MM.1S (cell line): ENCODE results near the gene B4GALT5.

Experiments
- DNase-seq: peaks from one replicate; pipeline ENCODE4 v3.0.0-alpha.2; 2015
- H2AFZ ChIP-seq: fragments of 300-600 bp; sonication (generic); 2 replicates; pipeline ENCODE4 v1.6.0; 2016; ENCODE audit warnings: antibody characterized with exemption, low read length
- H3F3A ChIP-seq: fragments of 300-600 bp; sonication (generic); 2 replicates; pipeline ENCODE4 v1.6.1; 2016; ENCODE audit warnings: mild to moderate bottlenecking, antibody characterized with exemption, low read length, moderate library complexity, mixed read lengths; ENCODE audit not compliant: insufficient read depth
- H3K27ac ChIP-seq: fragments of 300-600 bp; sonication (generic); 2 replicates; pipeline ENCODE4 v1.5.1; 2016; ENCODE audit warnings: mild to moderate bottlenecking, low read length
- H3K27me3 ChIP-seq: fragments of 300-600 bp; sonication (generic); replicated peaks from 2 replicates; pipeline ENCODE4 v1.6.0; 2016; ENCODE audit warnings: low read length; ENCODE audit not compliant: insufficient read depth
- H3K36me3 ChIP-seq: fragments of 300-600 bp; sonication (generic); replicated peaks from 2 replicates; pipeline ENCODE4 v1.6.1; 2016; ENCODE audit warnings: mild to moderate bottlenecking, low read length, mixed read lengths; ENCODE audit not compliant: insufficient read depth
- H3K4me1 ChIP-seq: fragments of 300-600 bp; sonication (generic); 2 replicates; pipeline ENCODE4 v1.6.1; 2016; ENCODE audit warnings: low read length, mixed read lengths
- H3K4me2 ChIP-seq: fragments of 300-600 bp; sonication (generic); 2 replicates; pipeline ENCODE4 v1.6.0; 2016; ENCODE audit warnings: low read depth, low read length
- H3K4me3 ChIP-seq: fragments of 300-600 bp; sonication (generic); 2 replicates; pipeline ENCODE4 v1.5.1; 2016; ENCODE audit warnings: low read length, mixed read lengths
- H3K79me2 ChIP-seq: fragments of 300-600 bp; sonication (generic); 2 replicates; pipeline ENCODE4 v1.6.1; 2016; ENCODE audit warnings: mixed run types, low read length, mixed read lengths
- H3K9ac ChIP-seq: fragments of 300-600 bp; sonication (generic); 2 replicates; pipeline ENCODE4 v1.6.1; 2016; ENCODE audit warnings: low read length, mixed read lengths
- H3K9me2 ChIP-seq: fragments of 300-600 bp; sonication (generic); replicated peaks from 2 replicates; pipeline ENCODE4 v1.6.1; 2016; ENCODE audit warnings: mild to moderate bottlenecking, low read length, mixed read lengths; ENCODE audit not compliant: insufficient read depth
- H3K9me3 ChIP-seq: fragments of 300-600 bp; sonication (generic); replicated peaks from 2 replicates; pipeline ENCODE4 v1.6.1; 2016; ENCODE audit warnings: mild to moderate bottlenecking, low read length, mixed read lengths; ENCODE audit not compliant: insufficient read depth
- H4K20me1 ChIP-seq: fragments of 300-600 bp; sonication (generic); 2 replicates; pipeline ENCODE4 v1.6.1; 2016; ENCODE audit warnings: mild to moderate bottlenecking, low read length, moderate library complexity, mixed read lengths; ENCODE audit not compliant: insufficient read depth
- EZH2 ChIP-seq: fragments of 300-600 bp; sonication (generic); optimal IDR thresholded peaks from 2 replicates; pipeline ENCODE3; 2017; ENCODE audit warnings: low read depth, mild to moderate bottlenecking, antibody characterized with exemption, low read length, mixed read lengths
- EZH2phosphoT487 ChIP-seq: fragments of 300-600 bp; sonication (generic); IDR thresholded peaks from 2 replicates; pipeline ENCODE4 v1.6.1; 2018; ENCODE audit warnings: antibody characterized with exemption, low read length
- TF ChIP-seq, protein P1 (sequence below): fragments of 300-600 bp; sonication (generic); IDR thresholded peaks from 2 replicates; pipeline ENCODE4 v1.5.1; 2016; ENCODE audit warnings: antibody characterized with exemption, low read length, mixed read lengths

Gene B4GALT5

DNA sequence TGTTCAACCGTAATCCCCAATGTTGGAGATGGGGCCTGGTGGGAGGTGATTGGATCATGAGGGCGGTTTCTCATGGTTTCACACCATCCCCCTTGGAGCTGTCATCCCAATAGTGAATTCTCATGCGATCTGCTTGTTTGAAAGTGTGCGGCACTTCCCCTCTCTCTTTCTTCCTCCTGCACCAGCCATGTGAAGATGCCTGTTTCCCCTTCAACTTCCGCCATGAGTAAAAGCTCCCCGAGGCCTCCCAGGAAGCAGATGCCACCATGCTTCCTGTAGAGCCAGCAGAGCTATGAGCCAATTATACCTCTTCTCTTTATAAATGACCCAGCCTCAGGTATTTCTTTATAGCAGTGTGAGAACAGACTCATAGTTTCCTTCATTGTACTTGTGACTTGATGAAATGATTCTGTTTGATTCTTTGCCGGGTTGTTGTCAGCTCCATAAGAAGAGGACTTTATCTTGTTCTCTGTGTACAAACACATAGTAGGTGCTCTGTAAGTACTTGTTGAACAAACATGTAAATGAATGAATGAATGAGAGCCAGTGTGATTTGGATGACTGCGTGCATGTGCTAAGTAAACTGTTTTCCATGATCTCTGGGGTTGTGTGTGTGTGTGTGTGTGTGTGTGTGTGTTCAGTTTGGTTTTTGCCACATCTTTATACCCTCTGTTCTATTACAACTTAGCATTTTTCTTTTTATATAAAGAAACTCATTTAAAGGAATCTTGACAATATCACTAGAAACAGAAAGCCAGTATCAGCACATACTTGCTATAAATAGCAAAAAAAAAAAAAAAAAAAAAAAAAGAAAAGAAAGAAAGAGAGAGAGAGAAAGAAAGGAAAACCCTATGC is 123.3 kb downstream of the B4GALT5 start:
- TF ChIP-seq EZH2phosphoT487 (no peak), EZH2 (no peak)
- TF ChIP-seq, protein P1, sequence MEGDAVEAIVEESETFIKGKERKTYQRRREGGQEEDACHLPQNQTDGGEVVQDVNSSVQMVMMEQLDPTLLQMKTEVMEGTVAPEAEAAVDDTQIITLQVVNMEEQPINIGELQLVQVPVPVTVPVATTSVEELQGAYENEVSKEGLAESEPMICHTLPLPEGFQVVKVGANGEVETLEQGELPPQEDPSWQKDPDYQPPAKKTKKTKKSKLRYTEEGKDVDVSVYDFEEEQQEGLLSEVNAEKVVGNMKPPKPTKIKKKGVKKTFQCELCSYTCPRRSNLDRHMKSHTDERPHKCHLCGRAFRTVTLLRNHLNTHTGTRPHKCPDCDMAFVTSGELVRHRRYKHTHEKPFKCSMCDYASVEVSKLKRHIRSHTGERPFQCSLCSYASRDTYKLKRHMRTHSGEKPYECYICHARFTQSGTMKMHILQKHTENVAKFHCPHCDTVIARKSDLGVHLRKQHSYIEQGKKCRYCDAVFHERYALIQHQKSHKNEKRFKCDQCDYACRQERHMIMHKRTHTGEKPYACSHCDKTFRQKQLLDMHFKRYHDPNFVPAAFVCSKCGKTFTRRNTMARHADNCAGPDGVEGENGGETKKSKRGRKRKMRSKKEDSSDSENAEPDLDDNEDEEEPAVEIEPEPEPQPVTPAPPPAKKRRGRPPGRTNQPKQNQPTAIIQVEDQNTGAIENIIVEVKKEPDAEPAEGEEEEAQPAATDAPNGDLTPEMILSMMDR: no peak
- H3K27me3 ChIP-seq: no peaks in the 10 kb centered on the region
- H4K20me1 ChIP-seq: no peaks in the 10 kb centered on the region
- no peaks in the 10 kb centered on the region for H3K36me3 ChIP-seq
- H3K4me1 ChIP-seq: peaks cover 6% of the 10 kb centered on the region; the same call in 1 of the 2 replicates
- no peaks in the 10 kb centered on the region for H3F3A ChIP-seq
- no peak overlapping the region for H3K4me3 ChIP-seq
- no peaks in the 10 kb centered on the region for H3K9me3 ChIP-seq
- no peaks in the 10 kb centered on the region for H3K9me2 ChIP-seq
- H3K27ac ChIP-seq: no peak overlapping the region
- no peak overlapping the region for H3K4me2 ChIP-seq
- no peak overlapping the region for H3K9ac ChIP-seq
- H3K79me2 ChIP-seq: no peaks in the 10 kb centered on the region
- no peak for DNase-seq
- no peak overlapping the region for H2AFZ ChIP-seq

DNA sequence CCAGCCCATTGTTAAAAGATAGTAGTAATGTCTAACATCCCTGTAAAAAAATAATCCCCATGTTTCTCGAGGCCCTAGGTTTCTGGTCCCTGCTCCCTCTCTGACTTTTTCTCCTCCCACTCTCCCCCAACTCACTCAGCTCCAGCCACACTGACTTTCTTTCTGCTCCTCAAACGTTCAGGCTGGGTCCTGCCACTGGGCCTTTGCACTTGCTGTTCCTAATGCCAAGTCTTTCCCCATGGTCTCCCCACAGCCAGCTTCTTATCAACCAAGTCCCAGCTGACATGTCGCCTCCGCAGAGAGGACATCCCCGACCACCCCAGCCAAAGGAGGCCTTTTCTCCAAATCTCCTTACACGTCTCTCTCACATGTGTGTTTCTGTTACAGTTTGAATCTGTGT is 123.9 kb downstream of the B4GALT5 start:
- Histone ChIP-seq H2AFZ (no peak overlapping the region), H3F3A (no peaks in the 10 kb centered on the region), H3K4me2 (no peak overlapping the region), H3K36me3 (no peaks in the 10 kb centered on the region), H3K27me3 (no peaks in the 10 kb centered on the region), H3K4me1 (peaks cover 6% of the 10 kb centered on the region; the same call in 1 of the 2 replicates), H3K9me2 (no peaks in the 10 kb centered on the region), H3K9me3 (no peaks in the 10 kb centered on the region), H3K79me2 (no peaks in the 10 kb centered on the region), H3K4me3 (no peak overlapping the region), H4K20me1 (no peaks in the 10 kb centered on the region), H3K9ac (no peak overlapping the region), H3K27ac (no peak overlapping the region)
- DNase-seq: no peak
- no peak for TF ChIP-seq EZH2phosphoT487
- TF ChIP-seq, protein P1: no peak
- no peak for TF ChIP-seq EZH2

DNA sequence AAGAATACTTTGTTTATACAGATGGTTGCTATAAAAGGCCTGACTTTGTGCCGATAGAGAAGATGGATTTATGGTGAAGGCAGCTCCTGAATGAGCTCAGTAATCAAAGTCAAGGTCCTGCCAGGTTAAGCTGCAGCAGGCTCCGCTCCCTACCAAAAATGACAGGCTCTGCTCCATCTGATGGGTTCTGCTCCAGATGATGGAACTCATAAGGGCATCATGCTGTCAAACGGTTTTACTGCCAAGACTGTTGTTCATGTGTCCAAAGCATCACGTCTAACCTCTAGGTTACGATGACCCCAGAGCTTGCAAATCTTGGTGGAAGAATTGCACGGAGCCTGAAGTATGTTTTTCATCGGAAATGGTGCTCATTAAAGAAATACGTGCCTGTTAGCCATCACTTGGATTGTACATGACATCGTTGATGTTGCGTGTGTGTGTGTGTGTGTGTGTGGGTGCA is 126.5 kb downstream of the B4GALT5 start:
- Histone ChIP-seq H3K9me3 (no peaks in the 10 kb centered on the region), H3F3A (no peaks in the 10 kb centered on the region), H3K27me3 (no peaks in the 10 kb centered on the region), H3K27ac (no peak overlapping the region), H3K79me2 (no peaks in the 10 kb centered on the region), H3K9me2 (no peaks in the 10 kb centered on the region), H2AFZ (no peak overlapping the region), H3K4me3 (no peak overlapping the region), H3K36me3 (no peaks in the 10 kb centered on the region), H4K20me1 (no peaks in the 10 kb centered on the region), H3K9ac (no peak overlapping the region), H3K4me1 (peaks cover 6% of the 10 kb centered on the region; the same call in 1 of the 2 replicates), H3K4me2 (no peak overlapping the region)
- TF ChIP-seq, protein P1: no peak
- TF ChIP-seq EZH2phosphoT487: no peak
- no peak for TF ChIP-seq EZH2
- DNase-seq: no peak
